NCI-H526 treated with DMSO at 0.1 percent for 48 hours (cell line): Measurements from ENCODE around the gene MMP27.
"Not testable (repeated sequence)": the region's sequence is repeated elsewhere in the genome, so short reads cannot be mapped to it uniquely, and the experiment has no call there.

Experiments used
- DNase-seq: peaks from one replicate; lab custom pipeline; 2025; lab: John Stamatoyannopoulos, UW

Gene MMP27

DNA sequence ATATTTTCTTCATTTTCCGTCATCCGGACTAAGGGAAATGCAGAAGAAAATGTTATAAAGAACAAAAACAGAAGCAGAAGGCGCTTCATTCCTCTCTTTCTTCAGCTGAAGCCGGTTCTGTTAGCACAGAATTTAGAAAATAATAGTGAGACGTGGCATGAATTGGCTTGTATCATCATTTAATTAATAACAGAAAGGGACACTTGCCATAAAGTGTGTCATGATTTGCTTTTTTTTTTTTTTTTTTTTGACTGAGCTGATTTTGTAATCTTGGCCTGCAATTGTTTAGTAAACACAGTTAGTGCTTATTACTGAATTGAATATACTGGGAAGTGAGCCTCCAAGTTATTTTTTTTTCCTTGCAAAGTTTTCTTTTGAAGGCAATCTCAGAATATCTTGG lies at the start of gene MMP27:
MMP27 (minus strand) TSS at position 144 of the 400 bp plus-strand sequence; CDS start at position 89, 55 bp downstream.
- no peak for DNase-seq

DNA sequence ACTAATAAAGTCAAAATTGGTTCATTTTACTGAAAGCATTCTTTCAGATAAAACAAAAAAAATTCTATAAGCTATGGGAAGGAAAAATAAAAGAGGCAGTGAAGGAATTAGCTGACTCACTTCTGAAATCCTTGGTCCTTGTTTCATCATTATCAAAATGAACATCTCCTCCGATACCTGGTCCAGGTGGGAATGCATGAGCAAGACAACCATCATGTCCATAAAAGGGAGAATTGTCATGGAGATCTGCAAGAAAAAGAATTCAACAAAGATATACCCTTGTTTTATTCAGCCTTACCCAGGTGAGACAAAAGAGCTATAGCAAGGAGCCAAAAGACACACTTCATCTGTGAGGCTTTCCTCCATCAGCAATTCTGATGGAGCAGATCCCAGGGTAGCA lies 47.7 kb upstream of the MMP27 start:
- DNase-seq, result no peak

DNA sequence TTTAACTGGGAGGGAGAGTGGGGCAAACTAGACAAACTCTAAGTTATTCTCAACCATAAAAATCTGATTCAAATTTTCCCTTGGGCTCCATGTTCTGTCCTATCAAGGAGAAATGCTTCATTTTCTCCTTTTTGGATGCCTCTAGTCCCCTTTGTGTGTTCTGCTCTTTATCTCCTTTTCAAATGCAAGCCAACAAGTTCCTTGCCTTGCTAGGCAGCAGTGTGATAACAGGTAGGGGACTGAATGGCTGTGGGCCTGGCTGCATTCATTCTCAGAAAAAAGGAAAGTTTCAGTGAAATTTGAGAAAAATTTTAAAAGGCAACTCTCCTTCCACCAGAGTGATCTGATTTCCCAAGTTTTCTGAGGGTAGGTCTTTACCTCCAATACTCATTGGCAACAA lies 46.1 kb upstream of the MMP27 start:
- DNase-seq, result no peak

GRCh38 chr11:102749101-102749722 lies 43.6 kb upstream of the MMP27 start:
- no peak for DNase-seq

DNA sequence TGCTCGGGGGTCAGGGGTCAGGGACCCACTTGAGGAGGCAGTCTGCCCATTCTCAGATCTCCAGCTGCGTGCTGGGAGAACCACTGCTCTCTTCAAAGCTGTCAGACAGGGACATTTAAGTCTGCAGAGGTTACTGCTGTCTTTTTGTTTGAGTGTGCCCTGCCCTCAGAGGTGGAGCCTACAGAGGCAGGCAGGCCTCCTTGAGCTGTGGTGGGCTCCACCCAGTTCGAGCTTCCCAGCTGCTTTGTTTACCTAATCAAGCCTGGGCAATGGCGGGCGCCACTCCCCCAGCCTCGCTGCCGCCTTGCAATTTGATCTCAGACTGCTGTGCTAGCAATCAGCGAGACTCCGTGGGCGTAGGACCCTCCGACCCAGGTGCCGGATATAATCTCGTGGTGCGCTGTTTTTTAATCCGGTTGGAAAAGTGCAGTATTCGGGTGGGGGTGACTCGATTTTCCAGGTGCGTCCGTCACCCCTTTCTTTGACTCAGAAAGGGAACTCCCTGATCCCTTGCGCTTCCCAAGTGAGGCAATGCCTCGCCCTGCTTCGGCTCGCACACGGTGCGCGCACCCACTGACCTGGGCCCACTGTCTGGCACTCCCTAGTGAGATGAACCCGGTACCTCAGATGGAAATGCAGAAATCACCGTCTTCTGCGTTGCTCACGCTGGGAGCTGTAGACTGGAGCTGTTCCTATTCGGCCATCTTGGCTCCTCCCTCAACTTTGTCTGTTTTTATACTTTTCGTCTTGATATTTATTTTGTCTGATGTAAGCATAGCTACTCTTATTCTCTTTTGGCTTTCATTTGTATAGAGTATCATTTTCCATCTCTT lies 41.4 kb upstream of the MMP27 start:
- peak; percentile 21 for DNase-seq

DNA sequence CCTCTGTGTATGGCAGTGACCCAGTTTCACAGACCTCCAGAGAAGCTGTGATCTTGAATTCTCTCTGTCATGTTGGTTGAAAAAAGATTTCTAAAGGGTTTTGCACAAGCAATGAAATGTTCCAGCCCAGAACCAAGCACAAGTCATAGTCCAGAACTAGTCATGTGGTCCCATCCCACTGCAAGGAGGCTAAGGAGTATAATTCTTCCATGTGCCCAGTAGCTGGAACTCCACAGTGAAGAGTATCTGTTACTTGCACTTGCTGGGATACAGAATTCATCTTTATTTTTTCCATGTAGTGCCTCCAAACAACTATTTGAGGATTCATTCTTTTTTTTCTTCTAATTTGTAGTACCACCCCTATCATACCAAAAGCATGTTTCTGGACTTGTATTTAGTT lies 29.1 kb upstream of the MMP27 start:
- no peak for DNase-seq

DNA sequence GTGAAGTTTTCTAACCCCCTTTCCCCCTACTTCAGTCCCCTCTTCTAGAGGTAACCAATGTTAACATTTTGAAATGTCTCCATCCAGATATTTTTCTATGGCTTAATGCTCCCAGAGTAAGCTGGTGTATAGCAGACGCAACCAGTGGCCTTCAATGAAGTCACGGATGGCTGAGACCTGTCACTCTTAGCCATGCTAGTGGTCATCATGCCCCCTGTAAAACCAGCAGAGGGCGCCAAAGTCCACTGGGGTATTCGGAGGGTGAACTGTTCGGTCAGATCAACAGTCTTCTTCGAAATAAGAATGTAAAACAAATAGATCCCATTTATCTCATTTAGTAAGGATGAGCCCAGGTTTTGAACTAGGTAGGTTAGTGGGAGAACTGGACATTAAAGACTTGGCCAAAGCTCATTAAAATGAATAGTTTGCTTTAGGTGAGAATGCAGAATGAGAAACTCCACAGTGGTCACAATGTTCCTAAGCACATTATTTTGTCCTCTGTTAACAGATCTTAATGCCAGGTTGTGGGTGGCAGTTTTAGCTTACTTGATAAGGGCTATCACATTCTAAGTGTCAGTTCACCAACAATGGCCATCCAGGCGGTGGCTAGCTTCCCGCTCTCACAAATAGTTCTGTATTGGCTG lies 27.8 kb upstream of the MMP27 start:
- DNase-seq, result peak; percentile 53

GRCh38 chr11:102730944-102731343 lies 25.4 kb upstream of the MMP27 start:
- not testable (repeated sequence) for DNase-seq

DNA sequence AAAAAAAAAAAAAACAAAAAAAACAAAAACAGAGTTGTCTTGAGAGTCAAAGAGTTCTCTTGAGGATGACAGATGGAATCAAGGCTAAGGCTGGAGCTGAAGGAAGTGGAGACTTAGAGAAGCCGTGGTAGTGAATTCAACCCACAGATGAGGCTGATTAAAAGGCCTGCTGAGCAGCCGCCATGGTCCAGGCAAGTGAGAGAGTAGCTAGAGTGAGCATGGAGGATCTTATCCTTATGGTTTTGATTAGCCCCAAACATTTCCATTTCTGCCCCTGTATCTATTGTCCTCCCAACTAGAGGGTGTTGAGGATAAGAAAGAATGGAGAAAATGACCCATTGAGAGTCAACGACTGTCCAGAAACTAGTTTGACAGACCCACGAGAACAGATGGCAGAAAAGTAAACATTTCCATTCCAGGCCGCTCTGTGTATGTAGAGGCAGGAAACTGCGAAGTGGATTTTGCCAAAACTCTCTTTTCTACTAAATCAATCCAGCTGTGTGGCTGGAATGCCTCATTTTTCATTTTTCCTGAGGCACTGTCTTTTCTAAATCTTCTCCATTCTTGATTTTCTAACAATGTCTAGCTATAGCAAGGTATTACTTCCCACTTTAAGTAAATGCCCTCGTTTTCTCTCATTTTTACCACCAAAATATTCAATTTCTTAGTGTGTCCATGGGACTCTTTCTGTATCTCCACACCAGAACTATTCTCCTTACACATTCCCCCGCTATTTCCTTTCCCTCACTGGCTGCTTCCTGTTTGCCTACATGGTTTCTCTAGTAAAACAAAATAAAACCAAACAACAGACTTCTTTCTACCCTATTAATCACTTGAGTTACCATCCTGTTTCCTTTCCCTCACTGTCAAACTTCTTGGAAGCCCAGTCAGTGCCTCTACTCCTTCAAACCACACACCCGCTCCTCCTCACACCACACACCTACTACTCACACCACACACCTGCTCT lies 24.6 kb upstream of the MMP27 start:
- DNase-seq, result no peak

- DNase-seq, result no peak
These were observed 22.3 kb upstream of the MMP27 start for GRCh38 chr11:102727890-102728289.

GRCh38 chr11:102724904-102725500 lies 19.4 kb upstream of the MMP27 start, which contains the start of gene MMP8:
TSS of gene MMP8 (minus strand) at chr11:102724954. CDS start at chr11:102724855, 99 bp downstream.
- DNase-seq, result no peak

GRCh38 chr11:102722821-102723220 lies 17.3 kb upstream of the MMP27 start:
- DNase-seq, result no peak

DNA sequence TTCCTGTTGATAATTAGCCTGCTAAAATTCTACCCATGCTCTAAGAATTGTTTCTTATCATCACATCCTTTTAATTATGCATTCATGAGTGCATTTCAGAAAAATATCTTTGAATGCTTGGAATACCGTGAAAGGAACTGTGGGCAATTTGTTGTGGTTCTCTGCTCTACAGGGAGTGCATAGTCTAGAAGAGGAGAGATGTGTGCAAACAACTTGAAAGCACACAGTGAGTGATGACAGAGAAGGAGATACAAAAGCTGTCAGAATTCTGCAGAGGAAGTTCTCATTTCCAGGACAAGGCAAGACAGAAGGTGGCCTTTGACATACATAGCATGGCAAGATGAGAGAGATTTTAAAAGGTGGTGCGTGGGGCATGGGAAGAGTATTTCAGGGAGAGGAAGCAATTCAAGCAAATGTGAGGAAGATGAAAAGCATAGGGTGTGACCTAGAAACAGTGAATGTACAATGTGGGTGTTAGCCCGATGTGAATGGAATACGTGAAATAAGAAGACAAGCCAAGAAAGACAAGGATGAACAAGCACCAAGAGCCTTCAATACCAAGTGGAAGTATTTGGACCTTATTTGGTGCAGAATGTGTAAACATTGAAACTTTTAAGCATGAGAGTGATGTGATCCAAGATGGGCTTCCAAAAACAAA lies 14.2 kb upstream of the MMP27 start:
- no peak for DNase-seq

DNA sequence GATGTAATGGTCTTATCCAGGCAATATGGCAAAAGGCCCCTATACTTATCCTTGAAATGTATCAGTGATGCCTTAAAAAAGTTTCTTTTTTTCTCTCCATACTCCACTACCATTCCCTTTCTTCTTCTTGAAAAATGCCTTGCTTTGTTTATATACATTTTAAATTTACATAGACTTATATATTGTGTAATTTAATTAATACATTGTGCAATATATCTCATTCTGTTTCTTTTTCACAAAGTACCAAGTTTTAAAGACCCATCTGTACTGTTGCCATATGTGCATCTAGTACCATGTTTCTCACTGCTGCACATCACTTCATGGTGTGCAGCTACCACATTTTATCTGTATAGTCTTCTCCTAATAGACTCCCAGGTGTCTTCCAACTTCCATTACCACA lies 11.7 kb upstream of the MMP27 start:
- DNase-seq, result no peak

GRCh38 chr11:102716527-102716926 lies 11.0 kb upstream of the MMP27 start:
- no peak for DNase-seq

GRCh38 chr11:102712137-102712536 lies 6.6 kb upstream of the MMP27 start:
- no peak for DNase-seq

- no peak for DNase-seq
These were observed 3.8 kb upstream of the MMP27 start for GRCh38 chr11:102709201-102709945.

DNA sequence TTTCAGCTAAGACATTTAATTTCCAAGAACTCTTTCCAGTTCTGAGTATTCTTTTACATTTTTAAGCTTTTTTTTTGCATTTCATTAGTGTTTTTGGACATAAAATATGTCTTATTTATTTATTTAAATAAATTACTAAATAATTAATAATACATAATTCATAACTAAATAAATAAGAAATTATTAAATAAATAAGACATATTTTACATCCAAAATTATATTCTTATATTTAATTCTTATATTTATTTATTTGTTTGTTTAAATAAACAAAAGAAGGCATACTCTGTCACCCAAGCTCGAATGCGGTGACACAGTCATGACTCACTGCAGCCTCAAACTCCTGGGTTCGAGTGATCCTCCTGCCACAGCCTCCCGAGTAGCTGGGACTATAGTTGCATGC lies 3.1 kb upstream of the MMP27 start:
- no peak for DNase-seq

GRCh38 chr11:102704841-102705240 lies 728 bp downstream of the MMP27 start:
- DNase-seq, result no peak
